AG04449 (cell line): ENCODE measurements around the gene APBA1.

ENCODE experiments used
- CTCF ChIA-PET: fragments of 350-600 bp; formaldehyde crosslinking; extraction: SDS; loops from one replicate; lab custom pipeline; 2021; ENCODE audit warnings: antibody characterized with exemption; lab: Yijun Ruan, JAX
- POLR2A ChIA-PET: fragments of 400-600, 350-600 bp; formaldehyde crosslinking; extraction: SDS; loops from one replicate; lab custom pipeline; 2020; ENCODE audit warnings: antibody characterized with exemption, inconsistent platforms; lab: Yijun Ruan, JAX
- DNase-seq: peaks from one replicate; pipeline ENCODE4 v3.0.0-alpha.2; 2010; ENCODE audit warnings: low read depth, low spot score
- H3K4me3 ChIP-seq: 2 replicates; pipeline ENCODE4 v1.5.1; 2011; ENCODE audit warnings: low read depth, mild to moderate bottlenecking, control low read depth, low read length
- CTCF ChIP-seq: IDR thresholded peaks from one replicate; pipeline ENCODE4 v1.5.1; 2011; ENCODE audit warnings: mild to moderate bottlenecking, moderate library complexity, low read length, control low read depth, inconsistent platforms; ENCODE audit not compliant: insufficient read depth; ENCODE audit errors: missing control alignments

Gene APBA1

GRCh38 chr9:69432623-69433022 is 239.5 kb downstream of the APBA1 start:
- POLR2A ChIA-PET, result no interaction called here
- H3K4me3 ChIP-seq, result no peak overlapping the region
- no peak for DNase-seq
- no peak for TF ChIP-seq CTCF
- CTCF ChIA-PET, result interaction anchor here (0.8 to 2.9 kb wide), 5 partner anchors 11 to 115 kb away, joined by 3 to 19 read pairs (median 4); no protein-coding TSS in a partner anchor

- DNase-seq, result no peak
- POLR2A ChIA-PET, result no interaction called here
Observed at GRCh38 chr9:69431777-69432176, 240.4 kb downstream of the APBA1 start.

GRCh38 chr9:69431203-69431602 is 241.0 kb downstream of the APBA1 start:
- no peak overlapping the region for H3K4me3 ChIP-seq
- no peak for DNase-seq
- POLR2A ChIA-PET, result no interaction called here
- no peak for TF ChIP-seq CTCF
- CTCF ChIA-PET, result no interaction called here

More at GRCh38 chr9:69431777-69432176, 240.4 kb downstream of the APBA1 start:
- no peak for TF ChIP-seq CTCF
- no peak overlapping the region for H3K4me3 ChIP-seq
- CTCF ChIA-PET, result interaction anchor here (0.8 to 2.9 kb wide), 4 partner anchors 10 to 116 kb away, joined by 3 to 19 read pairs (median 4); no protein-coding TSS in a partner anchor

GRCh38 chr9:69430206-69430605 is 242.0 kb downstream of the APBA1 start:
- DNase-seq, result no peak
- CTCF ChIA-PET, result interaction anchor here (1.0 kb wide), 1 partner anchor 8 kb away, joined by 6 read pairs; no protein-coding TSS in a partner anchor
- TF ChIP-seq CTCF, result no peak
- no peak overlapping the region for H3K4me3 ChIP-seq
- POLR2A ChIA-PET, result no interaction called here

- POLR2A ChIA-PET, result no interaction called here
- DNase-seq, result no peak
- CTCF ChIA-PET, result interaction anchor here (1.0 kb wide), 1 partner anchor 8 kb away, joined by 3 read pairs; no protein-coding TSS in a partner anchor
- H3K4me3 ChIP-seq, result no peak overlapping the region
- TF ChIP-seq CTCF, result no peak
Observed at GRCh38 chr9:69429281-69429680, 242.9 kb downstream of the APBA1 start.

GRCh38 chr9:69428017-69428785 is 244.0 kb downstream of the APBA1 start:
- TF ChIP-seq CTCF, result no peak
- no peak overlapping the region for H3K4me3 ChIP-seq
- CTCF ChIA-PET, result interaction anchor here (1.0 to 1.3 kb wide), 2 partner anchors 36 to 122 kb away, joined by 4 read pairs; no protein-coding TSS in a partner anchor
- POLR2A ChIA-PET, result no interaction called here
- DNase-seq, result no peak
